OCI-LY7 (cell line): ENCODE data around the gene MYL11. TPM values are rescaled to one million over a fixed set of nuclear protein-coding genes. Genes with fewer than 3 reads are reported as not detected.

Experiments
- BruUV-seq: library from RNA; stranded (reverse); fragments of 400-500 nt; replicated peaks from 2 replicates; lab custom pipeline; 2021; lab: Mats Ljungman, UMichigan
- CTCF ChIA-PET: fragments of 300-600 bp; sonication (Branson Sonifier 250); formaldehyde crosslinking; loops from one replicate; lab custom pipeline; 2022; ENCODE audit warnings: antibody characterized with exemption; ENCODE audit not compliant: unreplicated experiment; lab: Charles Lee
- POLR2A ChIA-PET: fragments of 300-600 bp; sonication (Branson Sonifier 250); formaldehyde crosslinking; loops from one replicate; lab custom pipeline; 2022; ENCODE audit warnings: antibody characterized with exemption; lab: Charles Lee
- DNase-seq: peaks from one replicate; pipeline ENCODE4 v3.0.0-alpha.2; 2015; ENCODE audit warnings: low spot score
- H2AFZ ChIP-seq: fragments of 200-600 bp; sonication (generic), shearing (Covaris generic); 2 replicates; pipeline ENCODE4 v1.6.1; 2014; ENCODE audit warnings: mild to moderate bottlenecking, antibody characterized with exemption, low read length, moderate library complexity
- H3K27ac ChIP-seq: fragments of 200-600 bp; sonication (generic); 2 replicates; pipeline ENCODE4 v1.5.1; 2014; ENCODE audit warnings: mixed run types, low read depth, mild to moderate bottlenecking, moderate library complexity, low read length, inconsistent platforms; ENCODE audit not compliant: poor library complexity, severe bottlenecking
- H3K36me3 ChIP-seq: fragments of 200-600 bp; sonication (generic); 2 replicates; pipeline ENCODE4 v1.6.1; 2014; ENCODE audit warnings: mild to moderate bottlenecking, antibody characterized with exemption, low read length, moderate library complexity, mixed read lengths; ENCODE audit not compliant: insufficient read depth
- H3K4me1 ChIP-seq: fragments of 200-600 bp; sonication (generic); 2 replicates; pipeline ENCODE4 v1.5.1; 2014; ENCODE audit warnings: mild to moderate bottlenecking, low read length; ENCODE audit not compliant: insufficient read depth, poor library complexity, severe bottlenecking
- H3K4me2 ChIP-seq: fragments of 200-600 bp; sonication (generic); 2 replicates; pipeline ENCODE4 v1.6.1; 2014; ENCODE audit warnings: mild to moderate bottlenecking, low read length
- H3K4me3 ChIP-seq: fragments of 200-600 bp; sonication (generic); 2 replicates; pipeline ENCODE4 v1.5.1; 2014; ENCODE audit warnings: mild to moderate bottlenecking, low read depth, low read length; ENCODE audit not compliant: poor library complexity, severe bottlenecking
- H3K79me2 ChIP-seq: fragments of 200-600 bp; sonication (generic); 2 replicates; pipeline ENCODE4 v1.6.1; 2016; ENCODE audit warnings: low read depth, mild to moderate bottlenecking, low read length, moderate library complexity, mixed read lengths; ENCODE audit not compliant: insufficient read depth
- H3K9me2 ChIP-seq: fragments of 200-600 bp; sonication (generic); 2 replicates; pipeline ENCODE4 v1.6.1; 2016; ENCODE audit warnings: mild to moderate bottlenecking, low read length, mixed read lengths; ENCODE audit not compliant: insufficient read depth
- H3K9me3 ChIP-seq: fragments of 200-600 bp; sonication (generic); 2 replicates; pipeline ENCODE4 v1.6.1; 2014; ENCODE audit warnings: mild to moderate bottlenecking, mixed run types, low read length, mixed read lengths
- H4K20me1 ChIP-seq: fragments of 200-600 bp; sonication (generic); 2 replicates; pipeline ENCODE4 v1.6.1; 2014; ENCODE audit warnings: mild to moderate bottlenecking, antibody characterized with exemption, low read length, moderate library complexity, mixed read lengths; ENCODE audit not compliant: insufficient read depth
- EZH2phosphoT487 ChIP-seq: fragments of 200-600 bp; sonication (generic); IDR thresholded peaks from 2 replicates; pipeline ENCODE4 v1.6.1; 2018; ENCODE audit warnings: low read depth, borderline replicate concordance, mild to moderate bottlenecking, mixed run types, antibody characterized with exemption, low read length, moderate library complexity, mixed read lengths
- intact Hi-C: fragments of 100-400 bp; cut with micrococcal nuclease; formaldehyde crosslinking; loops from one replicate; pipeline ENCODE4 v1.10.0; 2022; ENCODE audit not compliant: unreplicated experiment
- total RNA-seq, 2 experiments: library from RNA; depleted of rRNA in 1 of 2; stranded (reverse); fragments of >200 nt in 1 of 2; shearing (Covaris generic) in 1 of 2; gene quantifications; 2 replicates each; pipeline ENCODE4 v1.2.3, GENCODE V29; 2014 to 2022
- TF ChIP-seq, protein P1 (sequence below): fragments of 200-600 bp; sonication (generic); conservative IDR thresholded peaks from 2 replicates; pipeline ENCODE4 v1.5.1; 2014; ENCODE audit warnings: mild to moderate bottlenecking, antibody characterized with exemption, low read length, moderate library complexity, mixed read lengths

Gene MYL11
- total RNA-seq, 2 experiments from 2014 or later: 3.2 to 3.9 TPM

DNA sequence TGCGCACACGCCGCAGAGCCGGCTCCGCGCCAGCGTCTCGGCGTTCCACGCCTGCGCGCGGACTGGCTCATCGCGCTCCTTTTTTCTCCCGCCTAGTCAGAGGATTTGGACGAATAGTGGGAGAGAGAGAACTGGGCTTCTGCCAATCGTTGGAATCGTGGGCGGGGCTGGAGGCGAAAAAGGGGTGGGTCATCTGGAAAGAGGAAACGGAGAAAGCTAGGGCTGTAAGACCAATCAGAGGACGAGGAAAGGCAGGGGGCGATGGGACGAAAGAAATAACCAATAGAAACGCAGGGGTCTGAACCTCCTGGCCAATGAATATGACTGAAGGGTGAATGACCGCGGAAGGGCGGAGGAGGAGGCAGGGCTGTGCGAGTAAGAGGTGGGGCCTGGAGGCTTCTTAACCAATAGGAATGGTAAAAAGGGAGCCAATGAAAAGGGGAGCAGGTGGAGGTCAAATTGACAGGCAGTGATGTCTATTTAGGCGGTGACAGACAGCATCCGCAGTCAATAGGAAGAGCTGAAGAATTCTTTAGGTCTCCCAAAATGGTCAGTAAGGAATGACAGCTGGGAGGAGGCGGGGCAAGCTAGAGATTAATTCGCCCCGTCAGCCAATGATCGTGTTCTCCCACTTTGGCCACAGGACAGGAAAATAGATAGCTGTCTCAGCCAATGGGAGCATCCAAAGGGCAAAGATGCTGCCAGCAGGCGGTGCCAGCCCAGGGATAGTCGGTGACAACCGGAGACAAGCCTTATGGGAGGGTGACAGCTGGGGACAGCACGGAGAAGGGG is 4.0 kb upstream of the MYL11 start, which contains the start of gene TBC1D10B:
TSS of gene TBC1D10B (minus strand) at position 39 of the 792 bp plus-strand sequence. CDS start 311 bp downstream, outside the sequence.
- Histone ChIP-seq H3K9me3 (no peaks in the 10 kb centered on the region), H3K4me3 (peak within 1 kb of the TSS; percentile 99), H2AFZ (no peak within 1 kb of the TSS), H4K20me1 (peaks cover 20% of the 10 kb centered on the region), H3K4me1 (peaks cover 45% of the 10 kb centered on the region), H3K9me2 (no peaks in the 10 kb centered on the region), H3K79me2 (peaks cover 42% of the 10 kb centered on the region), H3K36me3 (peaks cover 34% of the 10 kb centered on the region), H3K27ac (peak within 1 kb of the TSS; percentile 77), H3K4me2 (peak within 1 kb of the TSS; percentile 97)
- BruUV-seq: no TSS peak
- intact Hi-C loops: loop anchor here (2.0 to 10.0 kb wide), 3 partner anchors 28 to 376 kb away; partner anchors contain the start of genes HIRIP3 and INO80E
- DNase-seq: peak; percentile 100
- TF ChIP-seq EZH2phosphoT487: no peak
- TF ChIP-seq, protein P1, sequence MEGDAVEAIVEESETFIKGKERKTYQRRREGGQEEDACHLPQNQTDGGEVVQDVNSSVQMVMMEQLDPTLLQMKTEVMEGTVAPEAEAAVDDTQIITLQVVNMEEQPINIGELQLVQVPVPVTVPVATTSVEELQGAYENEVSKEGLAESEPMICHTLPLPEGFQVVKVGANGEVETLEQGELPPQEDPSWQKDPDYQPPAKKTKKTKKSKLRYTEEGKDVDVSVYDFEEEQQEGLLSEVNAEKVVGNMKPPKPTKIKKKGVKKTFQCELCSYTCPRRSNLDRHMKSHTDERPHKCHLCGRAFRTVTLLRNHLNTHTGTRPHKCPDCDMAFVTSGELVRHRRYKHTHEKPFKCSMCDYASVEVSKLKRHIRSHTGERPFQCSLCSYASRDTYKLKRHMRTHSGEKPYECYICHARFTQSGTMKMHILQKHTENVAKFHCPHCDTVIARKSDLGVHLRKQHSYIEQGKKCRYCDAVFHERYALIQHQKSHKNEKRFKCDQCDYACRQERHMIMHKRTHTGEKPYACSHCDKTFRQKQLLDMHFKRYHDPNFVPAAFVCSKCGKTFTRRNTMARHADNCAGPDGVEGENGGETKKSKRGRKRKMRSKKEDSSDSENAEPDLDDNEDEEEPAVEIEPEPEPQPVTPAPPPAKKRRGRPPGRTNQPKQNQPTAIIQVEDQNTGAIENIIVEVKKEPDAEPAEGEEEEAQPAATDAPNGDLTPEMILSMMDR: peak; percentile 56
- ChIA-PET CTCF (interaction anchor here (0.6 to 1.3 kb wide), 10 partner anchors 12 to 47 kb away, joined by 3 to 9 read pairs (median 3); partner anchors contain the start of genes SEPTIN1 and ZNF48), POLR2A (interaction anchor here (0.5 to 2.6 kb wide), 21 partner anchors 8 to 769 kb away, joined by 3 to 26 read pairs (median 6); partner anchors contain the start of genes SEPTIN1, ZNF48 and ZNF771)

DNA sequence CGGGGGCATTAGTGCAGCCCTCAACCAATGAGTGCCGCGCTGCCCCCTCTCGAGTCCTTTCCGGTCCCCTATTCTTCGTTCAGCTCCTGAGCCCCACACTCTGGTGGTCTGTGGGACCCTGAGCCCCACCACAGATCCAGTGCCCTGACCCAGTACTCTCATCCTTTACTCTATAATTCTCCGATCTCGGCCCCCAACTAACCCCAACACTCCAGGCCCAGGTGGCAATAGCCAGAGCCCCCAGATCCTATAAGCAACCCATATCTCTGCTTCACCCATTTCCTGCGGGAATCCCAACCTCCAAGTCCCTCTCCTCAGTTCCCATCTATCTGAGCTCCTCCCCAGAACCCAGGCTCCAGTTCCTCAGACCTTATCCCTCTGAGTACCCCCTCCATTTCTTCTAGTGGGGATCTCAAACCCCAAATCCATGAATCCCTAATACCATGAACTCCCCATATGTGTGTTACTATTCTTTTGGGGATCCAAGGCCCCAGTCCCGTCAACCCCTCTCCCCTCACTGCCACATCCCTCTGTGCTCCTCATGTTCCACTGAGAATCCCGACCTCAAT is 3.3 kb upstream of the MYL11 start:
- H3K4me3 ChIP-seq: peak overlapping the region; percentile 63
- H3K79me2 ChIP-seq: peaks cover 36% of the 10 kb centered on the region
- H3K4me2 ChIP-seq: peak overlapping the region; percentile 86
- H3K36me3 ChIP-seq: peaks cover 31% of the 10 kb centered on the region
- BruUV-seq: TSS peak; percentile 83
- no peak for TF ChIP-seq EZH2phosphoT487
- TF ChIP-seq, protein P1: peak; percentile 18; the same call in 1 of the 2 replicates
- peak overlapping the region; percentile 77 for H3K27ac ChIP-seq
- intact Hi-C loops: loop anchor here (2.0 to 10.0 kb wide), 3 partner anchors 29 to 377 kb away; partner anchors contain the start of genes HIRIP3 and INO80E
- CTCF ChIA-PET: interaction anchor here (0.6 to 1.3 kb wide), 8 partner anchors 11 to 46 kb away, joined by 3 to 8 read pairs (median 3); partner anchors contain the start of genes SEPTIN1 and ZNF48
- DNase-seq: no peak
- no peak overlapping the region for H2AFZ ChIP-seq
- no peaks in the 10 kb centered on the region for H3K9me3 ChIP-seq
- POLR2A ChIA-PET: interaction anchor here (0.5 to 2.6 kb wide), 17 partner anchors 9 to 261 kb away, joined by 3 to 26 read pairs (median 7); partner anchors contain the start of genes SEPTIN1, ZNF48 and ZNF771
- peaks cover 20% of the 10 kb centered on the region for H4K20me1 ChIP-seq
- no peaks in the 10 kb centered on the region for H3K9me2 ChIP-seq
- H3K4me1 ChIP-seq: peaks cover 42% of the 10 kb centered on the region
